ENCODE measurements around the gene TLR1.
"Not testable (repeated sequence)": the region's sequence is repeated elsewhere in the genome, so short reads cannot be mapped to it uniquely, and the experiment has no call there.

The TLR1 gene

GRCh38 chr4:38774181-38774955, 30.2 kb downstream of the TLR1 start:
- no peak for DNase-seq

- not testable (repeated sequence) for DNase-seq
These were observed 34.3 kb downstream of the TLR1 start for GRCh38 chr4:38770281-38770680.

GRCh38 chr4:38769857-38770256, 34.7 kb downstream of the TLR1 start:
- no peak for DNase-seq

GRCh38 chr4:38769441-38769840, 35.1 kb downstream of the TLR1 start:
- no peak for DNase-seq

- DNase-seq, result no peak
These were observed 35.6 kb downstream of the TLR1 start for GRCh38 chr4:38768968-38769394.

GRCh38 chr4:38766940-38767339, 37.7 kb downstream of the TLR1 start:
- DNase-seq, result not testable (repeated sequence)

- DNase-seq, result no peak
These were observed 39.2 kb downstream of the TLR1 start for GRCh38 chr4:38765382-38765781.

- no peak for DNase-seq
These were observed 40.3 kb downstream of the TLR1 start for GRCh38 chr4:38764277-38764676.

GRCh38 chr4:38762560-38762959, 42.0 kb downstream of the TLR1 start:
- no peak for DNase-seq

GRCh38 chr4:38759790-38760122, 44.8 kb downstream of the TLR1 start:
- no peak for DNase-seq

- DNase-seq, result peak; percentile 71
These were observed 45.3 kb downstream of the TLR1 start for GRCh38 chr4:38759113-38759789.

GRCh38 chr4:38757945-38758600, 46.5 kb downstream of the TLR1 start:
- DNase-seq, result no peak

- DNase-seq, result no peak
These were observed 51.4 kb downstream of the TLR1 start for GRCh38 chr4:38752941-38753806.

- DNase-seq, result no peak
These were observed 52.1 kb downstream of the TLR1 start for GRCh38 chr4:38752372-38752940.

GRCh38 chr4:38751341-38752010, 53.1 kb downstream of the TLR1 start:
- no peak for DNase-seq

GRCh38 chr4:38749336-38749735, 55.3 kb downstream of the TLR1 start:
- no peak for DNase-seq

GRCh38 chr4:38747629-38748028, 57.0 kb downstream of the TLR1 start:
- DNase-seq, result no peak
